DOHH2 (cell line): ENCODE data around the gene RASGRF1.

Experiments
- H3F3A ChIP-seq: fragments of 200-600 bp; sonication (generic), shearing (Covaris generic); 2 replicates; pipeline ENCODE4 v1.6.0; 2016; ENCODE audit warnings: antibody characterized with exemption, mild to moderate bottlenecking; ENCODE audit not compliant: control insufficient read depth, insufficient read depth
- H3K27ac ChIP-seq: fragments of 200-600 bp; sonication (generic); 2 replicates; pipeline ENCODE4 v1.5.1; 2014; ENCODE audit warnings: low read depth, mild to moderate bottlenecking, low read length, moderate library complexity
- H3K27me3 ChIP-seq: fragments of 200-600 bp; sonication (generic); 2 replicates; pipeline ENCODE4 v1.6.1; 2014; ENCODE audit warnings: mild to moderate bottlenecking, low read length, mixed read lengths; ENCODE audit not compliant: control insufficient read depth
- H3K36me3 ChIP-seq: fragments of 200-600 bp; sonication (generic); 2 replicates; pipeline ENCODE4 v1.6.1; 2014; ENCODE audit warnings: mild to moderate bottlenecking, low read length, moderate library complexity, mixed read lengths; ENCODE audit not compliant: control insufficient read depth
- H3K4me1 ChIP-seq: fragments of 200-600 bp; sonication (generic); 2 replicates; pipeline ENCODE4 v1.6.1; 2014; ENCODE audit warnings: mild to moderate bottlenecking, low read length, mixed read lengths; ENCODE audit not compliant: control insufficient read depth
- H3K4me2 ChIP-seq: fragments of 200-600 bp; sonication (generic); 2 replicates; pipeline ENCODE4 v1.6.0; 2014; ENCODE audit warnings: mild to moderate bottlenecking, low read length, moderate library complexity
- H3K4me3 ChIP-seq: fragments of 200-600 bp; sonication (generic); 2 replicates; pipeline ENCODE4 v1.5.1; 2014; ENCODE audit warnings: mild to moderate bottlenecking, low read length, mixed read lengths
- H3K79me2 ChIP-seq: fragments of 200-600 bp; sonication (generic); 2 replicates; pipeline ENCODE4 v1.6.1; 2014; ENCODE audit warnings: mild to moderate bottlenecking, low read length, mixed read lengths; ENCODE audit not compliant: control insufficient read depth
- H3K9me2 ChIP-seq: fragments of 200-600 bp; sonication (generic); replicated peaks from 2 replicates; pipeline ENCODE4 v1.6.1; 2014; ENCODE audit warnings: mild to moderate bottlenecking, low read length, mixed read lengths; ENCODE audit not compliant: control insufficient read depth
- H3K9me3 ChIP-seq: fragments of 200-600 bp; sonication (generic); 2 replicates; pipeline ENCODE4 v1.6.1; 2014; ENCODE audit warnings: antibody characterized with exemption, low read length, mixed read lengths; ENCODE audit not compliant: control insufficient read depth, insufficient read depth
- H4K20me1 ChIP-seq: fragments of 200-600 bp; sonication (generic); 2 replicates; pipeline ENCODE4 v1.6.0; 2014; ENCODE audit warnings: low read depth, mild to moderate bottlenecking, antibody characterized with exemption, low read length, moderate library complexity; ENCODE audit not compliant: control insufficient read depth, insufficient read depth
- CTCF ChIP-seq: fragments of 200-600 bp; sonication (generic); IDR thresholded peaks from one replicate; pipeline ENCODE4 v1.5.1; 2014; ENCODE audit warnings: antibody characterized with exemption, mild to moderate bottlenecking, low read depth, low read length; ENCODE audit not compliant: poor library complexity, severe bottlenecking
- EZH2phosphoT487 ChIP-seq: fragments of 200-600 bp; sonication (generic); IDR thresholded peaks from 2 replicates; pipeline ENCODE4 v1.6.1; 2017; ENCODE audit warnings: borderline replicate concordance, mild to moderate bottlenecking, antibody characterized with exemption, low read length, moderate library complexity, mixed read lengths

Gene RASGRF1

GRCh38 chr15:79105141-79105540, 14.6 kb upstream of the RASGRF1 start:
- Histone ChIP-seq H3K4me3 (no peak overlapping the region), H3K4me2 (no peak overlapping the region), H3K36me3 (no peaks in the 10 kb centered on the region), H3K79me2 (no peaks in the 10 kb centered on the region), H3K4me1 (peaks cover 7% of the 10 kb centered on the region; the same call in 1 of the 2 replicates), H4K20me1 (no peaks in the 10 kb centered on the region), H3K27ac (no peak overlapping the region), H3F3A (no peaks in the 10 kb centered on the region), H3K9me3 (no peaks in the 10 kb centered on the region), H3K9me2 (no peaks in the 10 kb centered on the region), H3K27me3 (peaks cover 25% of the 10 kb centered on the region; the same call in 1 of the 2 replicates)
- TF ChIP-seq EZH2phosphoT487 (no peak), CTCF (no peak)

- Histone ChIP-seq H3K4me3 (no peak overlapping the region), H3K27me3 (peaks cover 20% of the 10 kb centered on the region; the same call in 1 of the 2 replicates), H3K4me2 (no peak overlapping the region), H3F3A (no peaks in the 10 kb centered on the region), H3K36me3 (no peaks in the 10 kb centered on the region), H3K9me2 (no peaks in the 10 kb centered on the region), H4K20me1 (no peaks in the 10 kb centered on the region), H3K79me2 (no peaks in the 10 kb centered on the region), H3K9me3 (no peaks in the 10 kb centered on the region), H3K4me1 (peaks cover 7% of the 10 kb centered on the region; the same call in 1 of the 2 replicates), H3K27ac (no peak overlapping the region)
- TF ChIP-seq CTCF = no peak
- no peak for TF ChIP-seq EZH2phosphoT487
These were observed 12.0 kb upstream of the RASGRF1 start for GRCh38 chr15:79102595-79102994.

- TF ChIP-seq CTCF = no peak
- TF ChIP-seq EZH2phosphoT487 = no peak
- H3K4me1 ChIP-seq = peaks cover 2% of the 10 kb centered on the region; the same call in 1 of the 2 replicates
- no peaks in the 10 kb centered on the region for H3K79me2 ChIP-seq
- no peaks in the 10 kb centered on the region for H3K9me2 ChIP-seq
- H3K4me2 ChIP-seq = no peak overlapping the region
- no peak overlapping the region for H3K4me3 ChIP-seq
- H3K27me3 ChIP-seq = peaks cover 15% of the 10 kb centered on the region; the same call in 1 of the 2 replicates
- no peaks in the 10 kb centered on the region for H3K36me3 ChIP-seq
- H3K9me3 ChIP-seq = no peaks in the 10 kb centered on the region
- H3K27ac ChIP-seq = no peak overlapping the region
- no peaks in the 10 kb centered on the region for H4K20me1 ChIP-seq
- no peaks in the 10 kb centered on the region for H3F3A ChIP-seq
These were observed 11.4 kb upstream of the RASGRF1 start for GRCh38 chr15:79101866-79102581.
